Activated T-cell treated with anti-CD3 and anti-CD28 coated beads, Interleukin-2, amount 50 U/mL, for 72 hours (primary cell): ENCODE results near the gene SEC14L2. TPM values are rescaled to one million over a fixed set of nuclear protein-coding genes. Genes with fewer than 3 reads are reported as not detected.
A peak's percentile ranks its signal among the peaks of the same experiment; 100 is the strongest.

Source experiments
- ATAC-seq, 2 donors: fragments of 150-1000 bp; cut with Tn5 transposase; replicated peaks in 1 of 2; 2 replicates each; pipeline ENCODE4 v1.10.0; 2021; ENCODE audit warnings: moderate library complexity in 2 of 2, mild to moderate bottlenecking in 1 of 2
- DNase-seq, 2 donors: peaks; one replicate each; pipeline ENCODE4 v3.0.0; 2021 to 2022; ENCODE audit warnings: mixed read lengths in 1 of 2
- H3K27ac Mint-ChIP-seq: one replicate; pipeline ENCODE4 v1.8.0; 2022; ENCODE audit warnings: mild to moderate bottlenecking, moderate library complexity, mixed read lengths
- H3K27me3 Mint-ChIP-seq: one replicate; pipeline ENCODE4 v1.8.0; 2022; ENCODE audit warnings: low read depth, mixed read lengths
- H3K36me3 Mint-ChIP-seq, 2 donors: one replicate each; pipeline ENCODE4 v1.8.0; 2022; ENCODE audit warnings: mixed read lengths in 2 of 2, mild to moderate bottlenecking in 1 of 2; ENCODE audit not compliant: insufficient read depth in 2 of 2
- H3K4me1 Mint-ChIP-seq: one replicate; pipeline ENCODE4 v1.8.0; 2022; ENCODE audit warnings: low read depth, mixed read lengths
- H3K4me3 Mint-ChIP-seq, 2 donors: one replicate each; pipeline ENCODE4 v1.8.0; 2022; ENCODE audit warnings: mild to moderate bottlenecking in 2 of 2, mixed read lengths in 2 of 2, moderate library complexity in 2 of 2
- H3K9me3 Mint-ChIP-seq, 2 donors: one replicate each; pipeline ENCODE4 v1.8.0; 2022; ENCODE audit warnings: mixed read lengths in 2 of 2
- total RNA-seq, 2 donors: library from RNA; stranded (reverse); gene quantifications; one replicate each; pipeline ENCODE4 v1.2.3, GENCODE V29; 2022

Gene SEC14L2
- total RNA-seq, 2 donors from 2014 or later = 15.3 to 19.0 TPM

DNA sequence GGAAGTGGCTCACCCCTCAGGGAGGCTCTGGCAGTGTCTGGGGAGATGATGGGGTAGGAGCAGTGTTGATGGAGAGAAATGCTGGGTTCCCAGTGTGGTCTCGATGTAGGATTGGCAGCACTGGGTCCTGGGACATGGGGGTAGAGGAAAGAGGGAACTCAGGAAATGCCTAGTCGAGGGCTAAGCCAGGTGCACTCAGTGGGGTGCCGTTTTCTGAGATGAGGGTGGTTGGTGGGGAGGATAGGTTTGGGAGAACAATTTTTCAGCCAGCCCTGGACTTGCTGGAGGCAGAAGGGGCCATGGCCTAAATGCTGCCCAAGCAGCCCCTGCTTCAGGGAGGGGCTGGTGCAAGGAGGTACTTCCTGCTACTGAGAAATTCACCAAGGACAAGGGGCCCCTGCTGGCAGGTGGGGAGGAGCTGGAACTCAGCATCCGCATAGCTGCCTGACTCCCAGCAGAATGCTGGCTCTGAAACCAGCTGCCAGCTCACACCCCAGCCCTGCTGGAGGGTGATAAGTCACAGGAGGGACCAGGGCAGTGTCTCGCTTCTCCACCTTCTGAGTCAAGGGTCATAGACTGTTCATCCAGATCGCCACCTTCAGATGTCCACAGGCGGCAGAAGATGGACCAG, 34.1 kb upstream of the SEC14L2 start:
- Mint-ChIP-seq H3K9me3 (no peaks in the 10 kb centered on the region), H3K4me1 (peaks cover 9% of the 10 kb centered on the region), H3K27ac (no peak overlapping the region), H3K36me3 (no peaks in the 10 kb centered on the region), H3K27me3 (peaks cover 4% of the 10 kb centered on the region), H3K4me3 (no peak overlapping the region)
- ATAC-seq = no peak
- DNase-seq = no peak

DNA sequence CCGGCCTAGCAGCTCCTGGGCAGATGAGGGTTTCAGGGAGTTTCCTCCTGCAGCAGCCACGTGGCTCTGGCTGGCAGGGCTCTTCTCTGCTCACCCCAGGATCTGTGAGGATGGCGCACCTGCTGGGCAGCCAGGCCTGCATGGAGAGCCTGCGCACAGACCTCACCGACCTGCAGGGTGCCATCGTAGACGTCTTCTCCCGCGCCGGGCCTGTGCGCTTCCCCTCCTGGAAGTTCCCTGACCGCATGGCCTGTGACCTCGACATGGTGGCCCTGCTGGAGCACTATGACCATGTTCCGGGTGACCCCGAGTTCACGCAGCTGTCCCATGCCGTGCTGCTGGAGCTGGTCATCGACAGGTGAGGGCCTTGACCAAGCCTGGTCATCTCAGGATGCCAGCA, 30.9 kb upstream of the SEC14L2 start:
- Mint-ChIP-seq H3K36me3 (no peaks in the 10 kb centered on the region), H3K9me3 (no peaks in the 10 kb centered on the region), H3K27ac (no peak overlapping the region), H3K4me1 (peaks cover 5% of the 10 kb centered on the region), H3K27me3 (no peaks in the 10 kb centered on the region), H3K4me3 (no peak overlapping the region)
- no peak for DNase-seq
- no peak for ATAC-seq

- no peaks in the 10 kb centered on the region for H3K27me3 Mint-ChIP-seq
- no peak overlapping the region for H3K27ac Mint-ChIP-seq
- H3K9me3 Mint-ChIP-seq = no peaks in the 10 kb centered on the region
- H3K36me3 Mint-ChIP-seq = no peaks in the 10 kb centered on the region
- no peak overlapping the region for H3K4me3 Mint-ChIP-seq
- DNase-seq (no peak), ATAC-seq (no peak)
- peaks cover 5% of the 10 kb centered on the region for H3K4me1 Mint-ChIP-seq
Observed at GRCh38 chr22:30368420-30368819, 28.4 kb upstream of the SEC14L2 start.

DNA sequence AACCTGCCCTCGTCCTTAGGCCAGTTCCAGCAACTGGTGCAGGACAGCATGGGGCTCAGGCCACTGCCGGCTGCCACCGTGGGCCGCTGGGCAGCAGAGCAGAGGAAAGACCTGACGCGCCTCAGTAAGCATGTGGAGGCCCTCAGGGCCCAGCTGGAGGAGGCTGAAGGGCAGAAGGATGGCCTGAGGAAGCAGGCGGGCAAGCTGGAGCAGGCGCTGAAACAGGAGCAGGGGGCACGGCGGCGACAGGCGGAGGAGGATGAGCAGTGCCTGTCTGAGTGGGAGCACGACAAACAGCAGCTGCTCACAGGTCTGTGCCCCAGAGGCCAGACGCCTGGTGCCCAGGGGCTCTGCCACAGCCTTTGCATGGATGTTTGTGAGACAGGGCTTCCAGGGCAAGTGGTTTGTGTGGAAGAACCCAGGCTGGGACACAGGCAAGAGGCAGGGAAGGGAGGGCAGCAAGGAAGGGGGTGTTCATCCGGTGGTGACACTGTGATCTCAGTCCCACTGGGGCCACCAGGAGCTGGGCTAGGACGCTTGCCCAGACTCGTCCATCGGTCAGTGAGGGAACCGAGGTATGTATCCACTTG, 26.1 kb upstream of the SEC14L2 start:
- Mint-ChIP-seq H3K36me3 (no peaks in the 10 kb centered on the region), H3K4me3 (no peak overlapping the region), H3K4me1 (no peaks in the 10 kb centered on the region), H3K27me3 (no peaks in the 10 kb centered on the region), H3K27ac (no peak overlapping the region), H3K9me3 (no peaks in the 10 kb centered on the region)
- DNase-seq (no peak), ATAC-seq (no peak)

DNA sequence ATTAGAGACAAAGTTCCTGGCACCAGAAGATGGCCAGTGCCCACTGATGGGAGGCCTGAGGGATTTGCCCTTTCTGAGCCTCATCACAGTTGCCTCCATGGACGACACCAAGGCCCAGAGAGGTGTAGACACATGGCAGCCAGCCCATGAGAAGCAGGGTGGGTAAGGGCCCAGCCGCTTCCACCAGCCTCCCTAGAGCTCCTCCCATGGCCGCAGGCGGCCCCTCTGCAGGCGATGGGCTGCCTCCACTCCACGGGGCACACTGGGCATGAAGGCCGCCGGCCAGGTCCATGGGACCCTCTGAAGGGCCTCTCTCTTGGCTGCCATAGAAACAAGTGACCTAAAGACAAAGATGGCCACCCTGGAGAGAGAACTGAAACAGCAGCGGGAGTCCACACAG, 25.5 kb upstream of the SEC14L2 start:
- Mint-ChIP-seq H3K9me3 (no peaks in the 10 kb centered on the region), H3K4me1 (no peaks in the 10 kb centered on the region), H3K27ac (no peak overlapping the region), H3K27me3 (no peaks in the 10 kb centered on the region), H3K4me3 (no peak overlapping the region), H3K36me3 (no peaks in the 10 kb centered on the region)
- ATAC-seq (no peak), DNase-seq (no peak)

GRCh38 chr22:30371981-30372380, 24.8 kb upstream of the SEC14L2 start:
- H3K4me1 Mint-ChIP-seq = no peaks in the 10 kb centered on the region
- no peak overlapping the region for H3K27ac Mint-ChIP-seq
- H3K27me3 Mint-ChIP-seq = no peaks in the 10 kb centered on the region
- no peaks in the 10 kb centered on the region for H3K9me3 Mint-ChIP-seq
- no peak overlapping the region for H3K4me3 Mint-ChIP-seq
- no peak for DNase-seq
- H3K36me3 Mint-ChIP-seq = no peaks in the 10 kb centered on the region
- ATAC-seq = no peak

- Mint-ChIP-seq H3K27me3 (no peaks in the 10 kb centered on the region), H3K27ac (no peak overlapping the region), H3K9me3 (no peaks in the 10 kb centered on the region), H3K4me3 (no peak overlapping the region), H3K36me3 (no peaks in the 10 kb centered on the region), H3K4me1 (no peaks in the 10 kb centered on the region)
- ATAC-seq (no peak), DNase-seq (no peak)
Observed at GRCh38 chr22:30372915-30373314, 23.9 kb upstream of the SEC14L2 start.

DNA sequence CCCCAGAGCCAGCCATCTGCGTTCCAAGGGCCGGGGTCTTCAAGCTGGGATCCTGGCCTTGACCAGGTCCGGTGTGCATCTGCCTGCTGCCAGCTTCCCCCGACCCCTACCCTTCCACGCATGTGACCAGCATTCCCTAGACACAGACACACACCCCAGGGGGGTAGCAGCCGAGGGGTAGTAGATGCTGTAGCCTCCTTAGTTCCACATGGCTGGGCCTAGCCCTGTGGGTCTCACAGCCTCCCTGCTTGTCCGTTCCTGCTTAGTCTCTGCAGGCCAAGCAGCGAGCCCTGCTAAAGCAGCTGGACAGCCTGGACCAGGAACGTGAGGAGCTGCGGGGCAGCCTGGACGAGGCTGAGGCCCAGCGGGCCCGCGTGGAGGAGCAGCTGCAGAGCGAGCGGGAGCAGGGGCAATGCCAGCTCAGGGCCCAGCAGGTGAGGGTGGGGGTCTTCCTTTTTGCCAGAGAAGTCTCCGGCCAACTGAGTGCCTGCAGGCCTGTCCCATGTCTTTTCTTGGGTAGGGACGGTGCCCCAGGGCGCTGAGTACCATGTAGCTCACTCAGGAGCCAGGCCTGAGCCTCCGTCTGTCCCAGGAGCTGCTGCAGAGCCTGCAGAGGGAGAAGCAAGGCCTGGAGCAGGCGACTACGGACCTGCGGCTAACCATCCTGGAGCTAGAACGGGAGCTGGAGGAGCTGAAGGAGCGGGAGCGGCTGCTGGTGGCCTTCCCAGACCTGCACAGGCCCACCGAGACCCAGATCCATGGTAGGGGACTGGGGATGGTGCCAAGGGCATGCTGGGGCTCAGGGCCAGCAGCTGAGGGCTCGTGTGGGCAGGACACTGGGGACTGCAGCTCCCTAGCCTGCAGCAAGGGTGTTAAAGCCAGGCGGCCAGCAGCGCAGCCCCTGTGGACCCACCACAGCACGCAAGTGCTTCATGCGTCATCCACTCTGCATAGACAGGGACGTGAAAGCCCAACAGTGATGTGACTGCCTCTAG, 23.2 kb upstream of the SEC14L2 start:
- no peaks in the 10 kb centered on the region for H3K9me3 Mint-ChIP-seq
- no peaks in the 10 kb centered on the region for H3K36me3 Mint-ChIP-seq
- no peaks in the 10 kb centered on the region for H3K4me1 Mint-ChIP-seq
- H3K4me3 Mint-ChIP-seq = no peak overlapping the region
- ATAC-seq (no peak), DNase-seq (no peak)
- H3K27ac Mint-ChIP-seq = no peak overlapping the region
- H3K27me3 Mint-ChIP-seq = no peaks in the 10 kb centered on the region

- Mint-ChIP-seq H3K9me3 (no peaks in the 10 kb centered on the region), H3K36me3 (no peaks in the 10 kb centered on the region), H3K4me1 (peaks cover under 1% of the 10 kb centered on the region), H3K27ac (no peak overlapping the region), H3K4me3 (no peak overlapping the region), H3K27me3 (no peaks in the 10 kb centered on the region)
- DNase-seq (no peak), ATAC-seq (no peak)
Observed at GRCh38 chr22:30375312-30375849, 21.4 kb upstream of the SEC14L2 start.

GRCh38 chr22:30380011-30380410, 16.8 kb upstream of the SEC14L2 start:
- Mint-ChIP-seq H3K9me3 (no peaks in the 10 kb centered on the region), H3K4me1 (peaks cover 14% of the 10 kb centered on the region), H3K36me3 (no peaks in the 10 kb centered on the region), H3K4me3 (no peak overlapping the region), H3K27me3 (no peaks in the 10 kb centered on the region), H3K27ac (no peak overlapping the region)
- DNase-seq (no peak), ATAC-seq (no peak)

- Mint-ChIP-seq H3K4me1 (peaks cover 15% of the 10 kb centered on the region), H3K4me3 (no peak overlapping the region), H3K9me3 (no peaks in the 10 kb centered on the region), H3K27me3 (no peaks in the 10 kb centered on the region), H3K27ac (no peak overlapping the region), H3K36me3 (no peaks in the 10 kb centered on the region)
- ATAC-seq (peak; percentile 73 to 93), DNase-seq (peak; percentile 20 to 68)
Observed at GRCh38 chr22:30381264-30381663, 15.6 kb upstream of the SEC14L2 start.

DNA sequence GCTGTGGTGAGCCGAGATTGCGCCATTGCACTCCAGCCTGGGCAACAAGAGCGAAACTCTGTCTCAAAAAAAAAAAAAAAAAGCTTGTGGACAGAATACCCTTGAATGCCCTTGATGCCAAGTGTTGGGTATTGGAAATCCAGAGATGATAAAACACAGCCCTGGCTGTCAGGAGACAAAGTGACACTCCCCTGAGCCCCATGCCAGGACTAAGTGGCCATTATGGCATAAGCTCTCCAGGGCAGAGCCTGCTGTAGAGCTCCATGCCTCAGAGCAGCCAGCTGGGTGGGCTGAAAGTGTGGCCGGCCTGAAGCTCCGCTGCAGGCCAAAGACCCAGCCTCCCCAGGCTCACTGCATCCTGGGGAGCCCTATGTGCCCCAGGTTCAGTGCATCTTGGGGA, 14.5 kb upstream of the SEC14L2 start:
- Mint-ChIP-seq H3K4me3 (no peak overlapping the region), H3K36me3 (no peaks in the 10 kb centered on the region), H3K27me3 (no peaks in the 10 kb centered on the region), H3K4me1 (peaks cover 21% of the 10 kb centered on the region), H3K27ac (no peak overlapping the region), H3K9me3 (no peaks in the 10 kb centered on the region)
- no peak for ATAC-seq
- no peak for DNase-seq

- ATAC-seq (no peak), DNase-seq (no peak)
- H3K4me1 Mint-ChIP-seq = peaks cover 24% of the 10 kb centered on the region
- no peaks in the 10 kb centered on the region for H3K9me3 Mint-ChIP-seq
- H3K36me3 Mint-ChIP-seq = no peaks in the 10 kb centered on the region
- H3K27ac Mint-ChIP-seq = no peak overlapping the region
- no peaks in the 10 kb centered on the region for H3K27me3 Mint-ChIP-seq
- no peak overlapping the region for H3K4me3 Mint-ChIP-seq
Observed at GRCh38 chr22:30383061-30383460, 13.8 kb upstream of the SEC14L2 start.
